A204.1 (cell line): Measurements from ENCODE around the gene MAP2K6.

Experiments used
- FAIRE-seq: peaks from 2 replicates; lab custom pipeline; 2012; peaks lifted over from hg19 to GRCh38; lab: Jason Lieb, UNC

Gene MAP2K6

DNA sequence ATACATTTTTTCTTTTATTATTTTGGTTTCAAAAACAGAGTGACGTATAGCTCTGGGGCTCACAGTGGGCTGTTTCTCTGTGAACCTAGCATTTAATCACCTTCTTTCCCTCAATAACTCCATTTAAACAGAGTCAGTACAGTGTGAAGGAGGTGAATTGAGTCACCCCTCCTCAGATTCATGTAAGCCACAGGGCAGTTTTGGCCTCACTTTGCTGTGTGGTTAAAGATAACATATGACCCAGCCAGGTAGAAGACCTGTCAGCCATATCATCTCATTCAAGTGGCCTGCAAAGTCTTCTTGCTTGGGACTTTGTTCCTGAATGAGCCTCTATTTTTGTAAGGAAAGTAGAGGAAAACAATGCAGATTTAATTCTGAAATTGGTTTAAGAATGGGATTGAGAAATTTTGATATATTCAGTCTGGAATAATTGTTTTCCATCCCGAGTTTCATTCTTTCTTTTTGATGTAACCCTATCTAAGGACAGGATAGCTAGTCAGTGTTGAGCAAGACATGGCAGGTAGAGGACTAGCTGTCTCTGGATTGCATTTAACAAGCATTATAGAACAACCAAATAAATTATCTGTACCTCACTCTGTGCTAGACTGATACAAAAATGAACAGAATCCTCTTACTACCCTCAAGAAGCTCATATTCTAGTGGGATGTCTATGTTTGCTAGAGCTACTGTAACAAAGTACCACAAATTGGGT is 13.1 kb downstream of the MAP2K6 start:
- no peak for FAIRE-seq

DNA sequence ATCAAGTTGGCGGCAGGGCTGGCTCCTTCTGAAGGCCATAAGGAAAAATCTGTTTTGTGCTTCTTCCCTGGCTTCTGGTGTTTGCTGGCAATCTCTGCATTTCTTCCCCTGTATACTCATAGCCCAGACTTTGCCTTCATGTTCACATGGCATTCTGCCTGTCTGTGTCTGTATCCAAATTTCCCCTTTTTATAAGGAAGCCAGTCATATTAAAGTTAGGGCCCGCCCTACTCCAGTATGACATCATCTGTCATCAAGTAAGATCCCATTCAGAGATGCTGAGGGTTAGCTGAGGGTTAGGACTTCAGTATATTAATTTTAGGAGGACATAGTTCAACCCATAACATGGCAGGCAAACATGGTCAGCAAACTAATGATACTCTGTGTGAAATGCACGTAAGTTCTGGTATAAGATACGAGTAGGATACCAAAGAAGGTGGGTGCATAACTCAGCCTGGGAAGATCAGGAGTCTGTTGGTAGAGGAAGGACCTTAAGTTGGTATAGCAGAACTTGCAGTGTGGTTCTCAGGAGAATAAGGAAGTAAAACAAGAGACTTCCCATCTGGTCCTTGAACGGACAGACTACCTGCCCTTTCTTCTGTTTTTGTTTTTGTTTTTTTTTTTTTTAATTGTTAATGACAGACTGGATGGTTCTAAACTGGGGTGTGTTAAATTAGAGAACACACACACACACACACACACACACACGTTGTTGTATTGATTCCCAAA is 13.9 kb downstream of the MAP2K6 start:
- FAIRE-seq: no peak

GRCh38 chr17:69430488-69430887 is 16.0 kb downstream of the MAP2K6 start:
- no peak for FAIRE-seq

GRCh38 chr17:69431835-69432234 is 17.3 kb downstream of the MAP2K6 start:
- no peak for FAIRE-seq

- FAIRE-seq: no peak
Measured at GRCh38 chr17:69433093-69433492, 18.6 kb downstream of the MAP2K6 start.

GRCh38 chr17:69434164-69434579 is 19.7 kb downstream of the MAP2K6 start:
- FAIRE-seq: no peak

DNA sequence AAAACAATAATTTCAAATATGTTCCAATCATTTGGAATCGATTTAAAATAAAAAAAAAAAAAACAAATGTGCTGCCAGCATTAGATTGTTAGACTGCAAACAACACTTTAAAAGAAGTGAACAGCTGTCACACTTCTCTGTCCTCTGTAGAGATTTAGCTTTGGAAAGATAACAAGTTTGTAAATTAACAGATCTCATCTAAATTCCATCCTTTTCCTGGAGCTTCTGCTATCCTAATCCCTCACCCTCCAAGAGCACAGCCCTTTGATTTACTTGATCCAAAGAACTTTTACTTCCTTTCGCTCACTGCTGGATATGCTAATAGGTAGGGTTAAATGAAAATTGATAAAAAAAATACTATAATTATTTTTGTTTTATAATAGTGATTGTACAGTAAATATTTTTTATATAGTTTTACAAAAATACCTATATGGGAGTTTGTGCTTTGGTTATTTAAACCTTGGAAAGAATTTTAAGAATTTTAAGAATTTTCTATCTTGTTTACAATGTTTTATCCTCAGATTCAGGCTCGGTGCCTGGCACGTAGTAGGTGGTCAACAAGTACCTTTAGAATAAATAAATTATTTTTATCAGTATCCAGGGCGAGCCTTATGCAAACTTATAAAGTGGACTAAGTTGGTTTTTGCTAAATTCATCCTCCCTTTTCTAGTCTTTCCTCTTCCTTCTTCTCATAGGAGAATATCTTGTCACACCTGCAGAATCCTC is 21.6 kb downstream of the MAP2K6 start:
- no peak for FAIRE-seq

DNA sequence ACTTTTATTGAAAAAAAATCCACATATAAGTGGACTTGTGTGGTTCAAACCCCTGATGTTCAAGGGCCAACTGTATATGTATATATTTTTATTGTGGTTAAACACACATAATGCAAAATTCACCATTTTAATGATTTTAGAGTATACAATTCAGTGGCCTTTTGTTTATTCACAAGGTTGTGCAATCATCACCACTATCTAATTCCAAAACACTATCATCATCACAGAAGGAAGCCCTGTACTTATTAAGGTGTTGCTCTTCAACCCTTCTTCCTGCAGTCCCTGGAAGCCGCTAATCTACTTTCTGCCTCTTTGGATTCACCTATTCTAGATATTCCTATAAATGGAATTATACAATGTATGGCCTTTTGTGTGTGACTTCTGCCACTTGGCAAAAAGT is 23.0 kb downstream of the MAP2K6 start:
- FAIRE-seq: no peak

- FAIRE-seq: no peak
Measured at GRCh38 chr17:69438776-69439175, 24.3 kb downstream of the MAP2K6 start.

GRCh38 chr17:69441179-69441578 is 26.7 kb downstream of the MAP2K6 start:
- no peak for FAIRE-seq

DNA sequence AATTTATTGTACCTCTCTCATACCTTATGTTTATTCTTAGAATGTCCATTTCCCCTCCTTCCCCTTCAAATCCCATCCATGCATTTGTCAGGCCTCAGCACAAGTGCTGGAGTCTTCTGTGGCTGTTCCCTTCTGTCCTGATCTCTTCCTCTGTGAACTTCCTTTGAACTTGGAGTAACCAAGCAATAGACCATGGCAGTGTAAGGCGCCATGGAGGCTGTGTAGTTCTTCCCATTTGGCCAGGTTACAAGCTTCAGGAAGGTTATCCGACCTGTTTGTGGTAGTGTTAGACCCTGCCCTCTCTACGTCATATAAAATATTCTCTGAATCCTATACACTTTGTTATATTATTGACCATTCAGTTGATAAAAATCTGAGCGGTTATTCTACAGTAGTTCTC is 28.6 kb downstream of the MAP2K6 start:
- no peak for FAIRE-seq

- no peak for FAIRE-seq
Measured at GRCh38 chr17:69444023-69444422, 29.5 kb downstream of the MAP2K6 start.

- no peak for FAIRE-seq
Measured at GRCh38 chr17:69445132-69445531, 30.6 kb downstream of the MAP2K6 start.

DNA sequence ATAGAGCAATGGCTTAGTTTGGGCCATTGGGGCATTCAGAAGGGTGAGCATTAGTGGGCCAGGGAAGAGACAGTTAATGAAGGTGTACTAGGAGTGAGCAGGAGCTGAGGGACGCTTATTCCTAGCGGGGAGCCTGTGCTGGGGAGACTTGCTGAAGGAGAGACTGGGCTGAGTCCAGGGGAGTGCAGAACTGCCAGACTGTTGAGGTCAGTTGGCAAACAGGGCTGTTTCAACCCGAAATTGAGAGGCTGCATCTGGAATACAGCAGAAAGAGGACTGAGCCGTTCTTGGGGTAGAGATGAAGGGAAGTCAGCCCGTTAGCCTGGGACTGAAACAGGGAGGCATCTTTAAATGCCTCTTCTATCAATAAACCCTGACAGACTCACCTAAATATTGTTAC is 33.2 kb downstream of the MAP2K6 start:
- no peak for FAIRE-seq

GRCh38 chr17:69448431-69449102 is 34.1 kb downstream of the MAP2K6 start:
- no peak for FAIRE-seq

GRCh38 chr17:69450131-69450530 is 35.6 kb downstream of the MAP2K6 start:
- FAIRE-seq: no peak

DNA sequence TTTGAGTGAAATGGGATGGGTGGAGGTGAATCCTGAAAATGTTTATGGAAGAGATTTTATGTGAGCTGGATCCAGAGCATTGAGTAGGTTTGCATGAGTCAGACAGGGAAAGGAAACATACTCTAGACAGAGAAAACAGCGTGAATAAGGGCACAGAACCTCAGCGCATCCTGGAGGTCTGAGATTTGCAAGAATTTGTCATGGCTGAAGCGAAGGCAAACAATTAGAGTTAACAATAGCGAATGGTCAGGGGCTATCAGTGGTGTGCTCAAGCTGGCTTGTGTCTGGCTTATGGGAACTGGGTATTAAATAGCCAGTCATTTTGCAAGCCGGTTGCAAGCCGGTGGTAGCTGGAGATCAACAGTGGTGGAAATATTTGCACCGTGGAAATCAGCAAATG is 36.4 kb downstream of the MAP2K6 start:
- no peak for FAIRE-seq

DNA sequence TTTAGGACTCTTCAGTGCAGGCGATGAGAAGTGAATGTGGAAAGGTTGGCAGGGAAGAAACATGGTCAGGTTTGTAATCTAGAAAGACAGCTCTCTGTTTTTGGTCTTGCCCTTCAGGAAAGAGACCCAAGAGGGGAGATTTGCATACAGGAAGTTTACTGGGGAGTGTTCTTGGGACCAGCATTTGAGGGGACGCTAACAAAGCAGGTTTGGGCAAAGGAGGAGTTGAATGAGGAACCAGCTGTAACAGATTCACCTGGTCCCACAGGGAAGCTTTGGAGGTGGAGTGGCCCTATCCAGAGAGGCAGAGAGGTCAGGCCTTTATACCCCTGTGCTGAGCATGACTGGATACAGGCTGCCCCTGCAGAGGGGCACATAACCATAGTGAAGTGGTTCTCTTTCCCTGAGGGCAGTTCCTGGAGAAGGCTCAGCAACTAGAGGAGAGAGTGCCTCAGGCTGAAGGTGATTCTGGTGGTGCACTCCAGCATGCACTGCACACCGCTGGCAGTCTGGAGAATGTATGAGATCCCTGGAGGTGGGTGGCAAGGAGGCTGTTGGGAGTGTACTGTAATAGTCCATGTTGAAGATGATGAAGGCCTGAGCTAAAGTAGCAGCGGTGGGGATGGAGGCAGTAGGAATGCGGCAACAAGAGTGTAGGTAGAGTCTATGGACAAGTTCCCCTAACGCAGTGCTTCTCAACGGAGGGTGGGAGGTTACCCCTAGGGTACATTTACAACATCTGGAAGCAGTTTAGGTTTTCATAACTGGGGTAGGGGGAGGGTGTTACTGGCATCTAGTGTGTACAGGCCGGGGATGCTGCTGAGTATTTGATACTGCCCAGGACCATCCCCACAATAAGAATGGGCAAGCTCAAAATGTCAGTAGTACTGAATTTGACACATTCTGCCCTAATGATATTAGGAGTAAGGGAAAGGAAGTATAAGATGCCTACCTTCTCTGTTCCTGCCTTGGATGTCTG is 37.2 kb downstream of the MAP2K6 start:
- no peak for FAIRE-seq

GRCh38 chr17:69452664-69453260 is 38.3 kb downstream of the MAP2K6 start:
- no peak for FAIRE-seq

- FAIRE-seq: no peak
Measured at GRCh38 chr17:69454051-69454450, 39.6 kb downstream of the MAP2K6 start.

DNA sequence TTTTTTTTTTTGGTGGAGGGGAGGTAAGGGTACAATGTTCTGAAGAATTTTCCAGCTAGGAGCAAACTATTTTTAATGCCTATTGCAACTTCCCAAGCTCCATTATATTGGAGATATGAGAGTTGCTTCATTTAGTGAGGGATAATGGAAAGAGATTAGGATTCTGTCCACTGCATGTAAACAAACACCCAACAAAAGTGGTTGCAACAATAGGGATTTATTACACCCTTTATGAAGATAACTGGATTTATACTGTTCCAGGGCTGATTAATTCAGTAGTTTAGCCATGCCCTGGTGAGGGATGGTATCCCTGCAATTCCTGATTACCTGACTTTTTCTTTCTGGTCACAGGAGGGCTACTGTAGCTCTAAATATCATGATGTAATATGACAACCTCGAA is 40.5 kb downstream of the MAP2K6 start:
- FAIRE-seq: no peak
